Measurements from ENCODE around the gene TFF1.

TFF1 gene

DNA sequence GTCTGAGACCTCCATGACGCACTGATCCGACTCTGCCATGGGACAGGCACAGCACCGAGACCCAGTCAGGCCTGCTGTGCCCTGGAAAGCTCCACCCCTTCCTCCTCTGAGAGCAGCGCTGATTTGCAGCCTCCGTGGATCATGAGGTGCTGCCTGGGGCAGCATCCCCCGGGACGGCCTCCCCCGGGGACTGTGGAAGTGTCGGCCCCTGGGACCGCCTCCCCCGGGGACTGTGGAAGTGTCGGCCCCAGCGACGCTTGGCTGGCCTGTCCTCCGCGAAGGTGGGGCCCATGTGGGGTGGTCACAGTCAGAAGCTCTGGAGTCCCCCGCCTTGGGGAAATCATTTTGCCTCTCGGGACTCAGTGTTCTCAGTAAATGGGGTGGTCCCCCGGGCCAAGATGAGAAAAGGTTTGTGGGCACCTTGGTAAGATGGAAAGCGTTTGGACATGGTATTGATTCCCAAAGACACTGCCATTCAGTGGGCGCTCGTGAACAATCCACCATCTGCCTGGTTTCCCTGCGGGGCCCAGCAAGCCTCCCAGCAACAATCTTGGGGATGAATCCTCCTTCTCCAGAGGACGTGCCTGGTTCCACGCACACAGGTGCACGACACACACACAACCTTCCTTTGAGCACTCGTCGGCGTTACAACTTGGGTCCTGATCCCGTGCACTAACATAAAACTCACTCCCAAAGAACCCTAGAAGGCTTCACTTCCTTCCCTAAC is 18.6 kb downstream of the TFF1 start:
- H3K27ac ChIP-seq (ENCODE audit: low read length) = no peak overlapping the region
- H3K9me3 ChIP-seq (ENCODE audit: insufficient read depth, low read length, severe bottlenecking) = no peaks in the 10 kb centered on the region
- H3K4me1 ChIP-seq (ENCODE audit: insufficient read depth, low read length) = no peaks in the 10 kb centered on the region
- no peak overlapping the region for H3K4me2 ChIP-seq (ENCODE audit: insufficient read depth, low read length)
- no peaks in the 10 kb centered on the region for H3K36me3 ChIP-seq (ENCODE audit: insufficient read depth, low read length)
- H3K79me2 ChIP-seq (ENCODE audit: insufficient read depth, low read length) = no peaks in the 10 kb centered on the region
- H3K4me3 ChIP-seq (ENCODE audit: low read depth in 1 of 2, low read length in 2 of 2) = no peak overlapping the region
- no peak overlapping the region for H3K9ac ChIP-seq (ENCODE audit: low read depth, low read length)
- no peaks in the 10 kb centered on the region for H3K27me3 ChIP-seq (ENCODE audit: insufficient read depth, low read length, poor library complexity)
- DNase-seq (no peak), ATAC-seq (ENCODE audit: insufficient read depth, low read depth) (no peak)
- no peak overlapping the region for H2AFZ ChIP-seq (ENCODE audit: low read depth, low read length)
- no peak for TF ChIP-seq EZH2 (IDR thresholded peaks at IDR 0.05; ENCODE audit: borderline replicate concordance, low read depth, low read length, severe bottlenecking)
- TF ChIP-seq, protein P1, sequence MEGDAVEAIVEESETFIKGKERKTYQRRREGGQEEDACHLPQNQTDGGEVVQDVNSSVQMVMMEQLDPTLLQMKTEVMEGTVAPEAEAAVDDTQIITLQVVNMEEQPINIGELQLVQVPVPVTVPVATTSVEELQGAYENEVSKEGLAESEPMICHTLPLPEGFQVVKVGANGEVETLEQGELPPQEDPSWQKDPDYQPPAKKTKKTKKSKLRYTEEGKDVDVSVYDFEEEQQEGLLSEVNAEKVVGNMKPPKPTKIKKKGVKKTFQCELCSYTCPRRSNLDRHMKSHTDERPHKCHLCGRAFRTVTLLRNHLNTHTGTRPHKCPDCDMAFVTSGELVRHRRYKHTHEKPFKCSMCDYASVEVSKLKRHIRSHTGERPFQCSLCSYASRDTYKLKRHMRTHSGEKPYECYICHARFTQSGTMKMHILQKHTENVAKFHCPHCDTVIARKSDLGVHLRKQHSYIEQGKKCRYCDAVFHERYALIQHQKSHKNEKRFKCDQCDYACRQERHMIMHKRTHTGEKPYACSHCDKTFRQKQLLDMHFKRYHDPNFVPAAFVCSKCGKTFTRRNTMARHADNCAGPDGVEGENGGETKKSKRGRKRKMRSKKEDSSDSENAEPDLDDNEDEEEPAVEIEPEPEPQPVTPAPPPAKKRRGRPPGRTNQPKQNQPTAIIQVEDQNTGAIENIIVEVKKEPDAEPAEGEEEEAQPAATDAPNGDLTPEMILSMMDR (IDR thresholded peaks at IDR 0.05; ENCODE audit: borderline replicate concordance, extremely low read depth, low read length, poor library complexity, severe bottlenecking) = no peak
- H4K20me1 ChIP-seq (ENCODE audit: insufficient read depth, low read length) = no peaks in the 10 kb centered on the region

DNA sequence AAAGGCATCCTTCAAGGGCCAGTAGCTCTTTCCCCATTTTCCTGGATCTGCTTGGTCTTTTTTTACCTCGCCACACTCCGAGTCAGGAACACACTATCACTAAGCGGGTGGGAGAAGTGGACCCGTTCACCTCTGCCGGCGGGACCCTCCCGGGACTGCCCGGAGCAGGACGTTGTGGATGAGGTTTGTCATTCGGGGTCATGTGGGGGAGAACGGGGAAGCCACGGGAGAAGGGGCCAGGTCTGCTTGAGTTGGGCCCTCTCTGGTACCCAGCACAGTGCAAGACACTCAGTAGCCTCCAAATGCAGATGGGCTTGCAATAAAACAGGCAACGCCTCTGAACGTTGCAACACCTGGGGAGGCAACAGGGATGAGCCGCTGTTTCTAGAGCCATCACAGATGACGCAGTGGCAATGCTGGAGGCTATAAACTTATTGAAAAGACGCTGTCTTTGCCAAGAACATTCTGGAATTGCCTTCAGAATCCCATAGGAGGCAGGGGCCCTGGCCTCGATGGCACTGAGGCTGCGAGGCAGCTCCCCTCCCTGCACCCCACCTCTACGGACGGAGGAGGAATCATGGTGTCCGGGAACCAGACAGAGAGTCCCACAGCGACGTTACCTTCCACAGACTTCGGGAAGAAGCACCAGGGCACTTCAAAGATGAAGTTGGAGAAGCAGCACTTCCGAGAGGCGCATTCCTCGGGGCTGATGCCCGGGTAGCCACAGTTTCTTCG is 19.3 kb downstream of the TFF1 start:
- TF ChIP-seq, protein P1 (IDR thresholded peaks at IDR 0.05; ENCODE audit: borderline replicate concordance, extremely low read depth, low read length, poor library complexity, severe bottlenecking) = no peak
- no peak for TF ChIP-seq EZH2 (IDR thresholded peaks at IDR 0.05; ENCODE audit: borderline replicate concordance, low read depth, low read length, severe bottlenecking)
- Histone ChIP-seq H3K4me2 (ENCODE audit: insufficient read depth, low read length) (no peak overlapping the region), H3K4me1 (ENCODE audit: insufficient read depth, low read length) (no peaks in the 10 kb centered on the region), H3K4me3 (ENCODE audit: low read depth in 1 of 2, low read length in 2 of 2) (no peak overlapping the region), H3K27ac (ENCODE audit: low read length) (no peak overlapping the region), H4K20me1 (ENCODE audit: insufficient read depth, low read length) (no peaks in the 10 kb centered on the region), H3K9ac (ENCODE audit: low read depth, low read length) (no peak overlapping the region), H3K79me2 (ENCODE audit: insufficient read depth, low read length) (no peaks in the 10 kb centered on the region), H3K27me3 (ENCODE audit: insufficient read depth, low read length, poor library complexity) (no peaks in the 10 kb centered on the region), H2AFZ (ENCODE audit: low read depth, low read length) (no peak overlapping the region), H3K36me3 (ENCODE audit: insufficient read depth, low read length) (no peaks in the 10 kb centered on the region), H3K9me3 (ENCODE audit: insufficient read depth, low read length, severe bottlenecking) (no peaks in the 10 kb centered on the region)
- no peak for ATAC-seq (ENCODE audit: insufficient read depth, low read depth)
- no peak for DNase-seq

DNA sequence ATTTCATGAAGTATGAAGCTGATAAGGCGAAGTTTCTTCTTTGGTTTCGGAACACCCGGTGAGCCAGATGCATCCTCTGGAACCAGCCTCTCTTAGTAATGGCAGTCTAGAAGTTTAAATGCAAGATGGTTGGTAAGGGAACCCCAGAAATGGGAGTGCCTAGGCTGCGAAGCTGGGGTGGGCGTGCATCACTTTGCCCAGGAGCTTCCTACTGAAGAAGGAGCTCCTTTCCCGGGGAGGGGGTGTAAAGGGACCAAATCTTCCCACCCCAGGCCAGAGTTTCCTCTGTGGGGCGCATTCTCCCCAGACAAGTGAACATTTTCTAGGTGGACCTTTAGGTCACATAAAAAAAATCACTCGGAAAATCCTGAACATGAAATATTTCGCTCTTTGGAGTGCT is 19.9 kb downstream of the TFF1 start:
- no peak for TF ChIP-seq EZH2 (IDR thresholded peaks at IDR 0.05; ENCODE audit: borderline replicate concordance, low read depth, low read length, severe bottlenecking)
- TF ChIP-seq, protein P1 (IDR thresholded peaks at IDR 0.05; ENCODE audit: borderline replicate concordance, extremely low read depth, low read length, poor library complexity, severe bottlenecking) = no peak
- no peaks in the 10 kb centered on the region for H3K4me1 ChIP-seq (ENCODE audit: insufficient read depth, low read length)
- no peaks in the 10 kb centered on the region for H4K20me1 ChIP-seq (ENCODE audit: insufficient read depth, low read length)
- H3K79me2 ChIP-seq (ENCODE audit: insufficient read depth, low read length) = no peaks in the 10 kb centered on the region
- no peak for DNase-seq
- ATAC-seq (ENCODE audit: insufficient read depth, low read depth) = no peak
- no peak overlapping the region for H3K27ac ChIP-seq (ENCODE audit: low read length)
- no peak overlapping the region for H3K4me3 ChIP-seq (ENCODE audit: low read depth in 1 of 2, low read length in 2 of 2)
- H3K27me3 ChIP-seq (ENCODE audit: insufficient read depth, low read length, poor library complexity) = no peaks in the 10 kb centered on the region
- no peak overlapping the region for H3K4me2 ChIP-seq (ENCODE audit: insufficient read depth, low read length)
- no peak overlapping the region for H3K9ac ChIP-seq (ENCODE audit: low read depth, low read length)
- no peaks in the 10 kb centered on the region for H3K9me3 ChIP-seq (ENCODE audit: insufficient read depth, low read length, severe bottlenecking)
- no peak overlapping the region for H2AFZ ChIP-seq (ENCODE audit: low read depth, low read length)
- H3K36me3 ChIP-seq (ENCODE audit: insufficient read depth, low read length) = no peaks in the 10 kb centered on the region
